GM23338 (cell line): ENCODE measurements around the gene SNX1. TPM values are rescaled to one million over a fixed set of nuclear protein-coding genes. Genes with fewer than 3 reads are reported as not detected.

Experiments
- ATAC-seq: fragments of 200-7000 bp; cut with Tn5 transposase; 3 replicates; pipeline ENCODE4 v1.9.1; 2020
- DNase-seq: peaks from one replicate; pipeline ENCODE4 v3.0.0-alpha.2; 2015; ENCODE audit warnings: low spot score
- H2AFZ ChIP-seq: fragments of 200-600 bp; sonication (generic); 2 replicates; pipeline ENCODE4 v1.8.0; 2016; ENCODE audit warnings: antibody characterized with exemption, mild to moderate bottlenecking, moderate library complexity
- H3F3A ChIP-seq: fragments of 200-600 bp; sonication (generic); replicated peaks from 2 replicates; pipeline ENCODE4 v1.8.0; 2017; ENCODE audit warnings: antibody characterized with exemption, mixed run types, low read depth
- H3K27ac ChIP-seq: fragments of 200-600 bp; sonication (generic); 2 replicates; pipeline ENCODE4 v1.6.1; 2016; ENCODE audit warnings: low read depth
- H3K27me3 ChIP-seq: fragments of 200-600 bp; sonication (generic); 2 replicates; pipeline ENCODE4 v1.8.0; 2016; ENCODE audit warnings: mild to moderate bottlenecking, mixed run types, moderate library complexity; ENCODE audit not compliant: insufficient read depth
- H3K36me3 ChIP-seq: fragments of 200-600 bp; sonication (generic); 2 replicates; pipeline ENCODE4 v1.8.0; 2016; ENCODE audit warnings: mild to moderate bottlenecking; ENCODE audit not compliant: insufficient read depth
- H3K4me1 ChIP-seq: fragments of 200-600 bp; sonication (generic); 2 replicates; pipeline ENCODE4 v1.8.0; 2016; ENCODE audit warnings: mild to moderate bottlenecking, moderate library complexity; ENCODE audit not compliant: insufficient read depth
- H3K4me2 ChIP-seq: fragments of 200-600 bp; sonication (generic); 2 replicates; pipeline ENCODE4 v1.7.1; 2017; ENCODE audit warnings: mixed run types
- H3K4me3 ChIP-seq: fragments of 200-600 bp; sonication (generic); 2 replicates; pipeline ENCODE4 v1.6.1; 2016; ENCODE audit warnings: mixed run types
- H3K79me2 ChIP-seq: fragments of 200-600 bp; sonication (generic); replicated peaks from 2 replicates; pipeline ENCODE4 v1.8.0; 2017; ENCODE audit warnings: mild to moderate bottlenecking; ENCODE audit not compliant: insufficient read depth
- H3K9me2 ChIP-seq: fragments of 200-600 bp; sonication (generic); 2 replicates; pipeline ENCODE4 v1.8.0; 2017; ENCODE audit not compliant: insufficient read depth
- H4K20me1 ChIP-seq: fragments of 200-600 bp; sonication (generic); replicated peaks from 2 replicates; pipeline ENCODE4 v1.8.0; 2017; ENCODE audit warnings: mild to moderate bottlenecking; ENCODE audit not compliant: insufficient read depth
- H3K27ac Mint-ChIP-seq: 2 replicates; pipeline ENCODE4 v1.8.0; 2020; ENCODE audit warnings: inconsistent platforms, mild to moderate bottlenecking, moderate library complexity, mixed read lengths
- H3K27me3 Mint-ChIP-seq: 3 replicates; pipeline ENCODE4 v1.8.0; 2022; ENCODE audit warnings: low read depth, mild to moderate bottlenecking, moderate library complexity, mixed read lengths, inconsistent platforms; ENCODE audit not compliant: insufficient read depth, poor library complexity
- H3K36me3 Mint-ChIP-seq: 3 replicates; pipeline ENCODE4 v1.8.0; 2021; ENCODE audit warnings: low read depth, mild to moderate bottlenecking, inconsistent platforms, moderate library complexity, mixed read lengths
- H3K4me1 Mint-ChIP-seq: 3 replicates; pipeline ENCODE4 v1.8.0; 2020; ENCODE audit warnings: mild to moderate bottlenecking, inconsistent platforms, mixed read lengths
- H3K4me3 Mint-ChIP-seq: 3 replicates; pipeline ENCODE4 v1.8.0; 2021; ENCODE audit warnings: moderate library complexity, mild to moderate bottlenecking, inconsistent platforms, mixed read lengths
- H3K9me3 Mint-ChIP-seq: 3 replicates; pipeline ENCODE4 v1.8.0; 2020; ENCODE audit warnings: moderate library complexity, mild to moderate bottlenecking, inconsistent platforms, mixed read lengths
- CREB1 ChIP-seq: fragments of 250-450 bp; sonication (Bioruptor Pico); IDR thresholded peaks from 2 replicates; pipeline ENCODE4 v1.5.0; 2020; ENCODE audit warnings: low read depth, mild to moderate bottlenecking, moderate library complexity
- EZH2 ChIP-seq: fragments of 200-600 bp; sonication (generic); IDR thresholded peaks from one replicate; pipeline ENCODE4 v1.8.0; 2017; ENCODE audit warnings: antibody characterized with exemption, mild to moderate bottlenecking, low read depth; ENCODE audit not compliant: unreplicated experiment
- EZH2phosphoT487 ChIP-seq: fragments of 200-600 bp; sonication (generic); IDR thresholded peaks from one replicate; pipeline ENCODE4 v1.8.1; 2018; ENCODE audit warnings: antibody characterized with exemption; ENCODE audit not compliant: unreplicated experiment
- JUNB ChIP-seq: IDR thresholded peaks from one replicate; pipeline ENCODE4 v1.6.1; 2016; ENCODE audit warnings: antibody characterized with exemption; ENCODE audit not compliant: unreplicated experiment
- NANOG ChIP-seq: IDR thresholded peaks from 2 replicates; pipeline ENCODE4 v1.6.1; 2016; ENCODE audit warnings: antibody characterized with exemption, borderline replicate concordance
- POLR2AphosphoS5 ChIP-seq: IDR thresholded peaks from 2 replicates; pipeline ENCODE4 v1.6.1; 2016; ENCODE audit warnings: antibody characterized with exemption, low read depth
- STAT1 ChIP-seq: IDR thresholded peaks from one replicate; pipeline ENCODE4 v1.6.1; 2016; ENCODE audit warnings: antibody characterized with exemption; ENCODE audit not compliant: unreplicated experiment
- ZNF114 ChIP-seq: fragments of 250-450 bp; sonication (Bioruptor Pico); IDR thresholded peaks from 2 replicates; pipeline ENCODE4 v1.5.0; 2020; ENCODE audit warnings: mild to moderate bottlenecking, moderate library complexity
- ZNF331 ChIP-seq: fragments of 250-450 bp; sonication (Bioruptor Pico); IDR thresholded peaks from 2 replicates; pipeline ENCODE4 v1.5.0; 2020; ENCODE audit warnings: low read depth, mild to moderate bottlenecking, moderate library complexity
- polyA plus RNA-seq: library from polyadenylated mRNA; unstranded; fragments of >200 nt; fragmentation: Nextera tagmentation; extraction: Ambion mirVana; gene quantifications from 2 replicates; pipeline ENCODE4 v1.2.1, GENCODE V29; 2016
- total RNA-seq: library from RNA; depleted of rRNA; stranded (reverse); fragments of >200 nt; shearing (Covaris generic); gene quantifications from 2 replicates; pipeline ENCODE4 v1.2.3, GENCODE V29; 2014
- TF ChIP-seq, protein P1 (sequence below): IDR thresholded peaks from one replicate; pipeline ENCODE4 v1.6.1; 2018; ENCODE audit warnings: antibody characterized with exemption; ENCODE audit not compliant: unreplicated experiment
- TF ChIP-seq, protein P2 (sequence below): IDR thresholded peaks from 2 replicates; pipeline ENCODE4 v1.6.1; 2016; ENCODE audit warnings: antibody characterized with exemption
- TF ChIP-seq, protein P3 (sequence below), 2 experiments: fragments of 200-600 bp in 1 of 2; sonication (generic) in 1 of 2; conservative IDR thresholded peaks; 2 replicates each; pipeline versions ENCODE4 v1.5.1 to v1.6.1; 2016 to 2017; ENCODE audit warnings: antibody characterized with exemption in 2 of 2, low read depth in 2 of 2, mild to moderate bottlenecking in 2 of 2, moderate library complexity in 1 of 2

The SNX1 gene
- total and polyA plus RNA-seq, 2 experiments from 2014 or later = 33.3 to 33.8 TPM

DNA sequence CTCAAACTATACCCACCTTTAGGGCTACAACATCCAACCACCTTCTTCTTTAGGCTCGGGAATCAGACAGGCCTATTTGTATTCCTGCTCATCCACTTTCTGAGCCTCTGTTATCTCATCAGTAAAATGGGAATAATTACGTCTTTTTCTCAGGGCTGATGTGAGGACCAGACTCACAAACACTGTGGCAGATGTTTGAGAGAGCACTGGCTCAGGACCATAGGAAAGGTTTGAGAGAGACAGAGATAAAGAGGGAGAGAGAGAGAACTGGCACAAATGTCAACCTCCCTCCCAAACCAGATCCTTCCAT is 44.7 kb upstream of the SNX1 start (continued):
- TF ChIP-seq, protein P1, sequence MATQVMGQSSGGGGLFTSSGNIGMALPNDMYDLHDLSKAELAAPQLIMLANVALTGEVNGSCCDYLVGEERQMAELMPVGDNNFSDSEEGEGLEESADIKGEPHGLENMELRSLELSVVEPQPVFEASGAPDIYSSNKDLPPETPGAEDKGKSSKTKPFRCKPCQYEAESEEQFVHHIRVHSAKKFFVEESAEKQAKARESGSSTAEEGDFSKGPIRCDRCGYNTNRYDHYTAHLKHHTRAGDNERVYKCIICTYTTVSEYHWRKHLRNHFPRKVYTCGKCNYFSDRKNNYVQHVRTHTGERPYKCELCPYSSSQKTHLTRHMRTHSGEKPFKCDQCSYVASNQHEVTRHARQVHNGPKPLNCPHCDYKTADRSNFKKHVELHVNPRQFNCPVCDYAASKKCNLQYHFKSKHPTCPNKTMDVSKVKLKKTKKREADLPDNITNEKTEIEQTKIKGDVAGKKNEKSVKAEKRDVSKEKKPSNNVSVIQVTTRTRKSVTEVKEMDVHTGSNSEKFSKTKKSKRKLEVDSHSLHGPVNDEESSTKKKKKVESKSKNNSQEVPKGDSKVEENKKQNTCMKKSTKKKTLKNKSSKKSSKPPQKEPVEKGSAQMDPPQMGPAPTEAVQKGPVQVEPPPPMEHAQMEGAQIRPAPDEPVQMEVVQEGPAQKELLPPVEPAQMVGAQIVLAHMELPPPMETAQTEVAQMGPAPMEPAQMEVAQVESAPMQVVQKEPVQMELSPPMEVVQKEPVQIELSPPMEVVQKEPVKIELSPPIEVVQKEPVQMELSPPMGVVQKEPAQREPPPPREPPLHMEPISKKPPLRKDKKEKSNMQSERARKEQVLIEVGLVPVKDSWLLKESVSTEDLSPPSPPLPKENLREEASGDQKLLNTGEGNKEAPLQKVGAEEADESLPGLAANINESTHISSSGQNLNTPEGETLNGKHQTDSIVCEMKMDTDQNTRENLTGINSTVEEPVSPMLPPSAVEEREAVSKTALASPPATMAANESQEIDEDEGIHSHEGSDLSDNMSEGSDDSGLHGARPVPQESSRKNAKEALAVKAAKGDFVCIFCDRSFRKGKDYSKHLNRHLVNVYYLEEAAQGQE = no peak
- TF ChIP-seq EZH2 (no peak), STAT1 (no peak), EZH2phosphoT487 (no peak), POLR2AphosphoS5 (no peak), JUNB (no peak)
- TF ChIP-seq, protein P2, sequence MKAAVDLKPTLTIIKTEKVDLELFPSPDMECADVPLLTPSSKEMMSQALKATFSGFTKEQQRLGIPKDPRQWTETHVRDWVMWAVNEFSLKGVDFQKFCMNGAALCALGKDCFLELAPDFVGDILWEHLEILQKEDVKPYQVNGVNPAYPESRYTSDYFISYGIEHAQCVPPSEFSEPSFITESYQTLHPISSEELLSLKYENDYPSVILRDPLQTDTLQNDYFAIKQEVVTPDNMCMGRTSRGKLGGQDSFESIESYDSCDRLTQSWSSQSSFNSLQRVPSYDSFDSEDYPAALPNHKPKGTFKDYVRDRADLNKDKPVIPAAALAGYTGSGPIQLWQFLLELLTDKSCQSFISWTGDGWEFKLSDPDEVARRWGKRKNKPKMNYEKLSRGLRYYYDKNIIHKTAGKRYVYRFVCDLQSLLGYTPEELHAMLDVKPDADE = no peak
- TF ChIP-seq, protein P3, sequence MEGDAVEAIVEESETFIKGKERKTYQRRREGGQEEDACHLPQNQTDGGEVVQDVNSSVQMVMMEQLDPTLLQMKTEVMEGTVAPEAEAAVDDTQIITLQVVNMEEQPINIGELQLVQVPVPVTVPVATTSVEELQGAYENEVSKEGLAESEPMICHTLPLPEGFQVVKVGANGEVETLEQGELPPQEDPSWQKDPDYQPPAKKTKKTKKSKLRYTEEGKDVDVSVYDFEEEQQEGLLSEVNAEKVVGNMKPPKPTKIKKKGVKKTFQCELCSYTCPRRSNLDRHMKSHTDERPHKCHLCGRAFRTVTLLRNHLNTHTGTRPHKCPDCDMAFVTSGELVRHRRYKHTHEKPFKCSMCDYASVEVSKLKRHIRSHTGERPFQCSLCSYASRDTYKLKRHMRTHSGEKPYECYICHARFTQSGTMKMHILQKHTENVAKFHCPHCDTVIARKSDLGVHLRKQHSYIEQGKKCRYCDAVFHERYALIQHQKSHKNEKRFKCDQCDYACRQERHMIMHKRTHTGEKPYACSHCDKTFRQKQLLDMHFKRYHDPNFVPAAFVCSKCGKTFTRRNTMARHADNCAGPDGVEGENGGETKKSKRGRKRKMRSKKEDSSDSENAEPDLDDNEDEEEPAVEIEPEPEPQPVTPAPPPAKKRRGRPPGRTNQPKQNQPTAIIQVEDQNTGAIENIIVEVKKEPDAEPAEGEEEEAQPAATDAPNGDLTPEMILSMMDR (conservative IDR thresholded peaks at IDR 0.05; ENCODE audit: low read depth in 2 of 2) = no peak

DNA sequence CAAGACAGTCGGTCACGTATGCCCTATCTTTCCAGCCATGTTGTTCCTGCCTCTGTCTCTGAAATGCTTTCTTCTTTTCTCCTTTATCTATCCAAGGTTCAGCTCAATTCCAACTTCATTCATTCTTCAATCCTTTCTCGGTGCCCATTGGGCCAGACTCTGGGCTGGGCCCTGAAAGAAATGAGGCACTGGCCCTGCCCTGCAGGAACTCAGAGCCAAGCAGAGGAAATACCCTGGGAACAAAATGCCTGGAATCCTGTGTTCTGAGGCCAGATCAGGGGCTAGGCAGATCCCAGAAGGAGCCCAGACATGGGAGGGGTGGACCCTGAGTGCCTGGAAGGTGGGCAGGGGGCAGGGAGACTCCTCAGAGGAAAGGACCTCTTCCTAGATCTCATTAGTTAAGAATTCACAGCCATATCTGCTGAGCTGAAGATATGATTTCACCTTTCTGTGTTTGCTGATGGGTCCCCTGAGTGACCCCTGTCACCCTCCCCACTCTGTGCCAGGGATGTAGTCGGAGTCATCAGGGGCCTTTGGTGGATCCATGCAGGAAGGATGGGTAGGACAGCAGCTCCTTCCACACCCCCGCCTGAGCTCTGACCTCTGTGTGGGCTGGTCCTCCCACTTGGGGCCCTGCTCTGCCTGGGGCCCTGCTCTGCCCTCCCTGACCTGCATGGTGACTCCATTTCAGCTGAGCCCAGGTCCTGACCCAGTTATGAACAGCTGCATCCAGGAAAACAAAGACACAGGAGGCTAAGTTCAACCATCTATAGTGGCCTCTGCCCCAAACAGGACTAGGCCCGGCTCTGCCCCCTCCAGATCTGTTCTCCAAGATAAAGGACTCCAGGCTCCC is 44.1 kb upstream of the SNX1 start:
- DNase-seq (no peak), ATAC-seq (no peak)
- H3K27me3 ChIP-seq = peaks cover 14% of the 10 kb centered on the region
- H3K9me2 ChIP-seq = no peaks in the 10 kb centered on the region
- H3K4me1 ChIP-seq = peaks cover 9% of the 10 kb centered on the region; the same call in 1 of the 2 replicates
- H3K4me1 Mint-ChIP-seq = peaks cover 8% of the 10 kb centered on the region
- H3K36me3 Mint-ChIP-seq = no peaks in the 10 kb centered on the region
- no peaks in the 10 kb centered on the region for H3F3A ChIP-seq
- peaks cover 18% of the 10 kb centered on the region for H3K27me3 Mint-ChIP-seq
- H3K4me3 ChIP-seq = no peak overlapping the region
- H3K27ac Mint-ChIP-seq = no peak overlapping the region
- H3K4me2 ChIP-seq = no peak overlapping the region
- H3K4me3 Mint-ChIP-seq = no peak overlapping the region
- H2AFZ ChIP-seq = no peak overlapping the region
- H3K79me2 ChIP-seq = no peaks in the 10 kb centered on the region
- H4K20me1 ChIP-seq = no peaks in the 10 kb centered on the region
- no peaks in the 10 kb centered on the region for H3K36me3 ChIP-seq
- H3K27ac ChIP-seq = no peak overlapping the region
- no peaks in the 10 kb centered on the region for H3K9me3 Mint-ChIP-seq
- TF ChIP-seq POLR2AphosphoS5 (no peak), ZNF331 (no peak), NANOG (no peak), STAT1 (no peak), EZH2phosphoT487 (no peak), JUNB (no peak), CREB1 (CRISPR knock-in tag) (no peak), ZNF114 (CRISPR knock-in tag) (no peak)
- TF ChIP-seq, protein P1 = no peak
- TF ChIP-seq, protein P2 = no peak
